GM12874 (cell line): Measurements from ENCODE around the gene PKD2.

Experiments
- TF ChIP-seq, protein P1 (sequence below): IDR thresholded peaks from 2 replicates; pipeline ENCODE4 v1.5.1; 2011; ENCODE audit warnings: low read depth, mild to moderate bottlenecking, control low read depth, low read length, moderate library complexity; ENCODE audit not compliant: insufficient read depth

Gene PKD2

GRCh38 chr4:88078579-88078978 is 71.1 kb downstream of the PKD2 start:
- TF ChIP-seq, protein P1, sequence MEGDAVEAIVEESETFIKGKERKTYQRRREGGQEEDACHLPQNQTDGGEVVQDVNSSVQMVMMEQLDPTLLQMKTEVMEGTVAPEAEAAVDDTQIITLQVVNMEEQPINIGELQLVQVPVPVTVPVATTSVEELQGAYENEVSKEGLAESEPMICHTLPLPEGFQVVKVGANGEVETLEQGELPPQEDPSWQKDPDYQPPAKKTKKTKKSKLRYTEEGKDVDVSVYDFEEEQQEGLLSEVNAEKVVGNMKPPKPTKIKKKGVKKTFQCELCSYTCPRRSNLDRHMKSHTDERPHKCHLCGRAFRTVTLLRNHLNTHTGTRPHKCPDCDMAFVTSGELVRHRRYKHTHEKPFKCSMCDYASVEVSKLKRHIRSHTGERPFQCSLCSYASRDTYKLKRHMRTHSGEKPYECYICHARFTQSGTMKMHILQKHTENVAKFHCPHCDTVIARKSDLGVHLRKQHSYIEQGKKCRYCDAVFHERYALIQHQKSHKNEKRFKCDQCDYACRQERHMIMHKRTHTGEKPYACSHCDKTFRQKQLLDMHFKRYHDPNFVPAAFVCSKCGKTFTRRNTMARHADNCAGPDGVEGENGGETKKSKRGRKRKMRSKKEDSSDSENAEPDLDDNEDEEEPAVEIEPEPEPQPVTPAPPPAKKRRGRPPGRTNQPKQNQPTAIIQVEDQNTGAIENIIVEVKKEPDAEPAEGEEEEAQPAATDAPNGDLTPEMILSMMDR: no peak

DNA sequence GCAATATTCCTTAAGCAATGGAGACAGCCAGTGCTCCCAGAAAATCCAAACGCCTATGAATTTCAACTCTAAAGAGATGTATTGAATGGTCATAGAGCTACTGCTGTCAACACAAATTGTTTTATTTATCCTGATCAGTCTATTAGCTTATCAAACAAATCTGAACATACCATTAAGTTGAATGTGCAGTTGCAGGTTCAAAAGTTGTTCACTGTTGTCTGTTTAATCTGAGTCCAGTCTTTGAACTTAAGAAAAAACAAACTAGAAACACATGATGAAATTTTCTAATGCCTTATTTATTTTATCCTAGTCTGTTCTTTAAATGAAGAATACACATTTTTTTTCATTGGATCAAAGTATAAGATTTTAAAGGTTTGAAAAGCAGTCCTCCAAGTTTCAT is 73.2 kb downstream of the PKD2 start:
- TF ChIP-seq, protein P1: no peak

DNA sequence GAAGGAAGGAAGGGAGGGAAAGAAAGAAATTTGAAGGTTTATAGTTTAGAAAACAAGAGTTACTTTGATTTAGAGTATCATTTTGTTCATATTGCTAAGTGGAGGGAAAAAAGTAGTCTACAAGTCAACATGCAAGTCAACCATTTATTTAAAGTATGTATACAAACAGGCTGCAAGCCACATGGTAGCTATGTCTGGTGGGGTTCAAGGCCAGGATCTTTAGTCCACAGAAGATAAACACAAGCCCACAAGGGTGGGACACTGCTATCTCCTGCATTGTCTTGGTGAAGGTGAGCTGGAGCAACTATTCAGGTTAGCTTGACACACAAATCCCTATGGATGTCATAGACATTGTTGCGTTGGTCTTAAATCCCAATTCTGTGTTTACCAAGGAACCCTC is 79.6 kb downstream of the PKD2 start:
- TF ChIP-seq, protein P1: no peak

DNA sequence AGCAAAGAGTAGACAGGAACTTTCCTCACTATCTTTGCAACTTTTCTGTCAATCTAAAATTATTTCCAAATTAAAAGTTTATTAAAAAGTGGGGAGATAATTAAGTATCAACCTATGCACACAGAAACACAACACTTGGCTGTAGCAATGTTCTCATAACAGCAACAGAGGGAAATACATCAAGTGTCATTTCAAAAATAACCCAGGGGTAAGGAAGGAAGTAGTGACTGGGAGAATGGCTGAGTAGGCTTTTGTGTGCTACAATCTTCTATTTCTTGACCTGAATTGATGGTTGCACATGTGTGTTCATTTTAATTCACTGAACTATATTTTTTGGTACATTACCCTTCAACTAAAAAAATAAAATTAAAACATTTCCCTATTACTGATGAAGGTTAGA is 83.5 kb downstream of the PKD2 start:
- TF ChIP-seq, protein P1: no peak

GRCh38 chr4:88091378-88091777 is 83.9 kb downstream of the PKD2 start:
- TF ChIP-seq, protein P1: no peak

- TF ChIP-seq, protein P1: no peak
These were observed 86.4 kb downstream of the PKD2 start for GRCh38 chr4:88093874-88094273.

- TF ChIP-seq, protein P1: no peak
These were observed 89.9 kb downstream of the PKD2 start for GRCh38 chr4:88097301-88097700.

- TF ChIP-seq, protein P1: no peak
These were observed 90.3 kb downstream of the PKD2 start for GRCh38 chr4:88097781-88098180.
